Fibroblast of gingiva (primary cell): ENCODE results near the gene SRCIN1.

Experiments
- DNase-seq: peaks from one replicate; pipeline ENCODE4 v3.0.0-alpha.2; 2011; ENCODE audit warnings: low read depth

The SRCIN1 gene

GRCh38 chr17:38598536-38598935, 7.2 kb downstream of the SRCIN1 start:
- peak; percentile 10 for DNase-seq

- DNase-seq = no peak
Measured at GRCh38 chr17:38597375-38597774, 8.4 kb downstream of the SRCIN1 start.

- no peak for DNase-seq
Measured at GRCh38 chr17:38596651-38597050, 9.1 kb downstream of the SRCIN1 start.

GRCh38 chr17:38595892-38596291, 9.9 kb downstream of the SRCIN1 start:
- no peak for DNase-seq

GRCh38 chr17:38594152-38594551, 11.6 kb downstream of the SRCIN1 start:
- no peak for DNase-seq

GRCh38 chr17:38592487-38592886, 13.3 kb downstream of the SRCIN1 start:
- DNase-seq = no peak

- no peak for DNase-seq
Measured at GRCh38 chr17:38591759-38592241, 14.0 kb downstream of the SRCIN1 start.

GRCh38 chr17:38590988-38591758, 14.6 kb downstream of the SRCIN1 start:
- DNase-seq = no peak

- no peak for DNase-seq
Measured at GRCh38 chr17:38589462-38590114, 16.2 kb downstream of the SRCIN1 start.

- no peak for DNase-seq
Measured at GRCh38 chr17:38588788-38589174, 17.0 kb downstream of the SRCIN1 start.

GRCh38 chr17:38587947-38588787, 17.6 kb downstream of the SRCIN1 start:
- no peak for DNase-seq

- DNase-seq = no peak
Measured at GRCh38 chr17:38587203-38587602, 18.5 kb downstream of the SRCIN1 start.

- DNase-seq = no peak
Measured at GRCh38 chr17:38586788-38587187, 19.0 kb downstream of the SRCIN1 start.

GRCh38 chr17:38585918-38586529, 19.7 kb downstream of the SRCIN1 start:
- no peak for DNase-seq

- no peak for DNase-seq
Measured at GRCh38 chr17:38585056-38585917, 20.5 kb downstream of the SRCIN1 start.

GRCh38 chr17:38584350-38584925, 21.3 kb downstream of the SRCIN1 start:
- DNase-seq = peak; percentile 55

GRCh38 chr17:38583828-38584349, 21.9 kb downstream of the SRCIN1 start:
- no peak for DNase-seq

- no peak for DNase-seq
Measured at GRCh38 chr17:38583176-38583575, 22.6 kb downstream of the SRCIN1 start.

GRCh38 chr17:38582069-38582468, 23.7 kb downstream of the SRCIN1 start:
- no peak for DNase-seq

GRCh38 chr17:38579934-38580333, 25.8 kb downstream of the SRCIN1 start:
- no peak for DNase-seq

- DNase-seq = no peak
Measured at GRCh38 chr17:38579083-38579480, 26.7 kb downstream of the SRCIN1 start.
